Right lobe of liver (tissue), 4 donors: ENCODE measurements around the gene TNFRSF9.

Experiments used
- POLR2A ChIP-seq: fragments of 450-650 bp; IDR thresholded peaks from one replicate; pipeline ENCODE4 v1.6.1; 2017; ENCODE audit warnings: antibody characterized with exemption, mild to moderate bottlenecking
- TF ChIP-seq, protein P1 (sequence below), 4 donors: fragments of 200-600 bp in 3 of 4; fragments of 450-650 bp in 1 of 4; IDR thresholded peaks; one replicate each; pipeline versions ENCODE4 v1.5.1 to v1.8.0; 2016 to 2022; ENCODE audit warnings: antibody characterized with exemption in 4 of 4, mild to moderate bottlenecking in 2 of 4
- donor health status: DM: no; HTN: no; CAD: no.
- donor health status: DM: no; HTN: no; CAD: no.
- donor health status: DM: no; HTN: yes; CAD: no.

DNA sequence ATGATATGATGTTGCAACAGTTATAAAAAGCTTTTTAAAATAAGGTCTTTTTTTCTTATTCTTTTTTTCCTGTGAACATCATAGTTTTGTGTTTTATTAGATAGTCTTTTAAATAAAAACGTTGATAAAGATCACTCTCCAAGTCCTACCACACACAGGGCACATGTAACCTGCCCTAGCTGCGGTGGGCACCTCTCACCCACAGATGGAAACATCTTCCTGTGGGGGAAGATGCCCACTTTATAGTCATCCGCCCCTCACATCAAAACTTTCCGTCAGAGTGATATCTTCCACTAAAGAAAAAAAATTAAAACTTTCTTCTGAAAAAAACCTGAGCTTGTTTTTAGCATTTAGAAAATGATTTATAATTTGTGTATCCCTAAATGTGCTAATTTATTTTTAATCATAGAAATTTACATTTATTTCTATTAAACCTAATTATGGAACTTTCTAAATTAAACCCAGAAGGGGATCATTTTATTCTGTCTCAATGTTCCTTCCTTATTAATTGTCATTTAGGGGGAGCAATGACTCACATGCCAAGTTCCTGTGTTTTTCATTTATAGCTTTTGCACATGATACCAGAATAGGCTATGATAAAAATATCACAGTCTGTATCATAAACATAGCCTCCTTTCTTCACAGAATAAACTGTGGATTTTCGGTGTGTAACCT is 24.7 kb downstream of the TNFRSF9 start:
- no peak for TF ChIP-seq POLR2A
- TF ChIP-seq, protein P1, sequence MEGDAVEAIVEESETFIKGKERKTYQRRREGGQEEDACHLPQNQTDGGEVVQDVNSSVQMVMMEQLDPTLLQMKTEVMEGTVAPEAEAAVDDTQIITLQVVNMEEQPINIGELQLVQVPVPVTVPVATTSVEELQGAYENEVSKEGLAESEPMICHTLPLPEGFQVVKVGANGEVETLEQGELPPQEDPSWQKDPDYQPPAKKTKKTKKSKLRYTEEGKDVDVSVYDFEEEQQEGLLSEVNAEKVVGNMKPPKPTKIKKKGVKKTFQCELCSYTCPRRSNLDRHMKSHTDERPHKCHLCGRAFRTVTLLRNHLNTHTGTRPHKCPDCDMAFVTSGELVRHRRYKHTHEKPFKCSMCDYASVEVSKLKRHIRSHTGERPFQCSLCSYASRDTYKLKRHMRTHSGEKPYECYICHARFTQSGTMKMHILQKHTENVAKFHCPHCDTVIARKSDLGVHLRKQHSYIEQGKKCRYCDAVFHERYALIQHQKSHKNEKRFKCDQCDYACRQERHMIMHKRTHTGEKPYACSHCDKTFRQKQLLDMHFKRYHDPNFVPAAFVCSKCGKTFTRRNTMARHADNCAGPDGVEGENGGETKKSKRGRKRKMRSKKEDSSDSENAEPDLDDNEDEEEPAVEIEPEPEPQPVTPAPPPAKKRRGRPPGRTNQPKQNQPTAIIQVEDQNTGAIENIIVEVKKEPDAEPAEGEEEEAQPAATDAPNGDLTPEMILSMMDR (IDR thresholded peaks at IDR 0.05) = no peak
